GM18508 (cell line): ENCODE results near the gene EXOC3L2.

Source experiments
- ATAC-seq: cut with Tn5 transposase; IDR thresholded peaks from one replicate; pipeline ENCODE4 v1.9.1; 2021; ENCODE audit warnings: moderate number of reproducible peaks; ENCODE audit not compliant: insufficient read depth, unreplicated experiment

Gene EXOC3L2

DNA sequence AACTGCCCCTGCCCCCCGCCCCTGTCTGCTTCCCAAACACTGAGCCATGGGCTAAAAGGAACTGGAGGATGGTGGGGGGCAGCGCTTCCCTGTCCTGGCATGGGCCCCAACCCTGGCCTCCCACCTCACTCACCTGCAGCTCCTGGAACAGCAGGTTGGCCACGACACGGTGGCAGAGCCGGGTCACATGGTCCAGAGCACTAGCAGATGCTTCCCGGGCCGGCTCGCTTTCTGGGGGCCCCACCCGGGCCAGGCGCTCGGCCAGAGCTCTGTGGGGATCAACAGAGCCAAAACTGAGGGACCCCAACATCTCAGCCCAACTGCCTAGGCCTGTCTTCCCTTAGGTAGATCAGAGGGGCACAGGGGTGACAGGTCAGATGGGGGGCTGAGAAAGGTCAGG is 20.6 kb downstream of the EXOC3L2 start:
- ATAC-seq, result no peak

DNA sequence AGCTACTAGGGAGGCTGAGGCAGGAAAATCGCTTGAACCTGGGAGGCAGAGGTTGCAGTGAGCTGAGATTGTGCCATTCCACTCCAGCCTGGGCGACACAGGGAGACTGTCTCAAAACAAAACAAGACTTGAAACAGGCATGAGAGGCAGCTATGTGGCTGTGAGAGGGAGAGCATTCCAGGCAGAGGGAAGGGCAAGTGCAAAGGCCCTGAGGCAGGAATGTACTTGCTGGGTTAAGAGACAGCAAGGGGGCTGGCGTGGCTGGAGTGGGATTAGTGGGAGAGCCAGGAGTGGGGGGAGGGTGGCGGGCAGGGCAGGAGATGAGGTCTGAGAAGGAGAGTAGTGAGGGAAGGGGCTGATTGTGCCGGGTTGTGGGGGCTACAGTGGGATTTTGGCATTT is 21.3 kb downstream of the EXOC3L2 start:
- no peak for ATAC-seq

DNA sequence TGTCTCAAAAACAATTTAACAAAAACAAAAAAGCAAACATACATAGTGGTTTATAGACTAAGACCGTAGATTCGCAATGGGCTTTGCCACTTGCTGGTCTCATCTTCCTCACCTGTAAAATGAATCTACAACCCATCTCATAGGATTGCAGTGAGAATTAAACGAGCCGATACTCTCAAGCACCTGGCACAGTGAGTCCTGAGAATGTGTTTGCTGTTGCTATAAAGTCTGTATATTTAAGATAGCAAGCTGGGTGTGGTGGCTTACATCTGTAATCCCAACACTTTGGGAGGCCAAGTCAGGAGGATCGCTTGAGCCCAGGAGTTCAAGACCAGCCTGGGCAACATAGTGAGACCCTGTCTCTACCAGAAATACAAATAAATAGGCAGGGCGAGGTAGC is 22.5 kb downstream of the EXOC3L2 start:
- no peak for ATAC-seq

GRCh38 chr19:45218911-45219743 is 26.1 kb downstream of the EXOC3L2 start:
- ATAC-seq, result no peak

GRCh38 chr19:45218426-45218825 is 26.8 kb downstream of the EXOC3L2 start:
- no peak for ATAC-seq

- ATAC-seq, result no peak
Measured at GRCh38 chr19:45217957-45218334, 27.3 kb downstream of the EXOC3L2 start.

DNA sequence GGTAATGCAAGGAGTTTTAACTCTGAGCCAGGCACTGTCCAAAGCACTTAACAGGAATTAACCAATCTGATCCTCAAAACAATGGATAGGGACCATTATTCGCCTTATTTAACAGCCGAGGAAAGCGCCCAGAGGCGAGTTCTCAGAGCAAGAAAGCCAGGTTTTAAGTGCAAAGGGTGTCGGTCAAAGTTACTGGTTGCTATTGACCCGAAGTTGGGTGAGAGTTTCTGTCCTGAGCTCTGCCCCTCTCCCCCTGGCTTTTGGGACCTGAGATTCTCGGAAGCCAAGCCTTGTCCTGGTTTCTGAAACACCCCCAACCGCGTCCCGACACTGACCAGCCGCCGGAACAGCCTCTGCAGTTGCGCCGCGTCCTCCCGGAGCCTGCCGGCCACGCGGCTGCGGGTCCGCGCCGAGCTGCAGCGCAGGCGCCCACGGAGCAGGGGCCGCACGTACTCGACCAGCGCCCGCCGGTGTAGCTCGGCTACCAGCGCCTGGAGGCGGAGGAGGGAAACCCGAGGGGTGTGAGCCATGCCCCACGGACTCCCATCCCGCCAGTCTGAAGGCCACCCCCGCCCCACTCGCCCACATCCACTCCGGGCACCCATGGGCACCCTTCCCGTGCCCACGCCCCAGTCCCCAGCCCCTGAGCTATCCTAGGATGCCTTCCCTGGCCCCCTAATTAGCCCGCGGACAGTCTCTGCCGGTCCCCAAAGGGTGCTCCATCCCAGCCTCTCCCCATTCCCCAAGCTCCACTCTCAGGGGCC is 27.8 kb downstream of the EXOC3L2 start:
- no peak for ATAC-seq

GRCh38 chr19:45216667-45217066 is 28.5 kb downstream of the EXOC3L2 start:
- ATAC-seq, result no peak

DNA sequence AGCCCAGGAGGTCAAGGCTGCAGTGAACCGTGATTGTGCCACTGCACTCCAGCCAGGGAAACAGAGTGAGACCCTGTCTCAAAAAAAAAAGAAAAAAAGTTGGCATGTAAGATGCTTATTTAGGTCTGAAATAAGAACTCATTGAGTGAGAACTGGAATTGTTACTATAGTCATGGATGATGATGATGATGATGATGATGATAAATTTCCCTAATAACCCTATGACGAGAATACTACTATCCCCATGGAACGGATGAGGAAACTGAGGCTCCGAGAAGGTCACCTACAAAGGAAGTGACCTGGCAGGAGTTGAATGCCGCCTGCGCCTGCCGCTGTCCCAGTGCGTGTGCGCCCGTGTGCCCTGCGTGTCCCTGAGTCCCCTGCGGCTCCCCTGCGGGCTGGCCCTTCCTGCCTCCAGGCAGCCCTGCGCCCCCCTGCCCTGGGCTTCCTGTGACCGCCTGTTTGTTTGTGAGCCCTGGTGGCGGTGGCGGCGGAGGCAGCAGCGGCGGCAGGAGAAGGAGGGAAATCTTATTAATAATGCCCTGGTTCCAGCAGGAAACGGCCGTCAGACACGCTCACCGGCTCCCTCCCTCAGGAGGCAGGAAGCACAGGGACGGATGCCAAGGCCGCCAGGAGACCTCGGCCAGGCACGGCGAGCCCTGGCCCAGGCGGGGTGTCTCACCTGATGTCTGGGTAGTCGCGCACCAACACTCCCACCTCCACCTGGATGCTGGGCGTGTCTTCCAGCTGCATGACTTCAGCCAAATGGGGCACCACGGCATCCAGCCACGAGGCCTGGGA is 29.6 kb downstream of the EXOC3L2 start:
- no peak for ATAC-seq

DNA sequence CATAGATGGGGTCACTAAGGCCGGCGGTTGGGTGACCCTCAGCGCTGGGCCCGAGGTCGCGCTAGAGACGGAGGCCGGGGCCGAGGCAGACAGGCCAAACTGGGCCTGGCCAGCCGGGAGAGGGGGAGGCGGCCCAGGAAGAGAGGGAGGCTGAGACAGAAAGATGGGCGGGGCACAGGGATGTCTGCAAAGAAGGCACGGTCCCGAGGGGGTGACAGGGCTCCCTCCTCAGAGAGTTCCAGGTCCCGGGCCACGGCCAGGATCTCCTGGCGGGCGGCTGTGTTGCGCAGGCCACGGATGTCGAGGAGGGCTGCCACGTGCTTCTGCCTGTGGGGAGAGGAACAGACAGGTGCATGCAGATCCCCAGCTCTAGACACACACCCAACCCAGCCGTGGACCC is 32.2 kb downstream of the EXOC3L2 start:
- no peak for ATAC-seq

GRCh38 chr19:45211751-45212381 is 33.3 kb downstream of the EXOC3L2 start:
- no peak for ATAC-seq

- ATAC-seq, result no peak
Measured at GRCh38 chr19:45206328-45206727, 38.9 kb downstream of the EXOC3L2 start.

- ATAC-seq, result no peak
Measured at GRCh38 chr19:45205810-45206209, 39.4 kb downstream of the EXOC3L2 start.

- ATAC-seq, result no peak
Measured at GRCh38 chr19:45202637-45203036, 42.6 kb downstream of the EXOC3L2 start.

GRCh38 chr19:45200568-45200967 is 44.6 kb downstream of the EXOC3L2 start:
- ATAC-seq, result no peak

GRCh38 chr19:45195764-45196163 is 49.4 kb downstream of the EXOC3L2 start:
- no peak for ATAC-seq

GRCh38 chr19:45191375-45191774 is 53.8 kb downstream of the EXOC3L2 start:
- no peak for ATAC-seq

GRCh38 chr19:45189971-45190370 is 55.2 kb downstream of the EXOC3L2 start:
- no peak for ATAC-seq

GRCh38 chr19:45187421-45188100 is 57.6 kb downstream of the EXOC3L2 start:
- ATAC-seq, result no peak
